CD4-positive, alpha-beta T cell treated with Interferon alpha-2 for 1 hour (primary cell): Measurements from ENCODE around the gene CMSS1.

ENCODE experiments used
- DNase-seq, 2 donors: peaks; one replicate each; pipeline ENCODE4 v3.0.0-alpha.2; 2020 to 2022

CMSS1 gene

DNA sequence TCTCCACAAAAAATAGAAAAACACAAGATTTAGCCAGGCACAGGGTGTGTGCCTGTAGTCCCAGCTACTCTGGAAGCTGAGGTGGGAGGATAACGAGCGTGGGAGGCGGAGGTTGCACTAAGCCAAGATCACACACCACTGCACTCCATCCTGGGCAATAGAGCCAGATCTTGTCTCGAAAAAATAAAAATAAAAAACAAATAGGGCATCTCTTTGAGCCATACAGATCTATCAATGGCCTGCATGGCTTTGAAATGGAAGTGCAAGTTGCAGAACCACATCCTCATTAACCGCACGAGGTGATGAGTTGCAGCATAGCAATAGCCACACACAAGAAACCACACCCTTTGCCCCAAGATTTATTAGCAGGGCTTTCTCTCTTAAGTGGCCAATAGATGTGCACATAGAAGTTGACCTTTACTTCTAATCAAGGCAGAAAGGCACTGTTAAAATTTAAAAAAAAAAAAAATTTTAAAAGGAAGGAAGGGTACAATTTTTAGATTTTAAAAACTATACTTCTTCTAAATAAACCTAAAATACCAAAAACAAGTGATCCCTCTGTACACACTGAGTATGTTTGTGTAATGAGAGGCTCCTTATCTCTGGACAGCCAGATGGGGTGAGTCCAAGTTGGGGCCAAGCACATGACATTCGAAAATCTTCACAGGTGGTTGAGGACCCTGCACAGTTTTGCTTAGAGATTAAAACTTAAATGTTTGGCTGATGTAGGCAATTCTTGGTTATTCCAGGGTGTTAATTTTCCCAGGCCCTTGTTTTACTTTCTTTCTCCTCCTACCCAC lies 243.2 kb downstream of the CMSS1 start:
- peak; percentile 3 to 21 for DNase-seq

- no peak for DNase-seq
Measured at GRCh38 chr3:100062665-100063064, 245.0 kb downstream of the CMSS1 start.

DNA sequence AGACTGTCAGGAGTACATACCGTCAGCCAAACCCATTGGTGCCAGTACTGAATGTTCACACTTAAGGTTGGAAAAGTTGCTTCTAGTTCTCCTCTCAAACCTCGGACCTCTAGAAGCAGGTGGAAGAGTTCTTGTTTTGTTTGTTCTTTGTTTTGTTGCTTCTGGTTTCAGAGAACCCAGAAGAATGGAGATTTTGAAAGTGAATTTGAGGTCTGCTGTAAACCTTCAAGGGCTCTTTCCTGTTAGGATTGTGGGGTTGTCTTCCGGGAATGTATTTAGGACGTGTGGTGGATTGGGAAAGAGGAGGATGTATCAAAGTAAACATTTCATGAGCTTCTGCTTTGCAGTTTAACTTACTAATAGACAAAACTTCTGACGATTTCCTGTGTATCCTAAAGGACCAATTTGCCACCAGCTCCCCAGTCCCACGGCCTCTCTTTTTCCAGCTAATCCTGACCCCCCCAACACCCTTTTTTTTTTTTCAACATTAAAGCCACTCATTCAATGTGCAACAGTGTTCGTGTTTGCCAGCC lies 246.3 kb downstream of the CMSS1 start:
- DNase-seq: no peak

DNA sequence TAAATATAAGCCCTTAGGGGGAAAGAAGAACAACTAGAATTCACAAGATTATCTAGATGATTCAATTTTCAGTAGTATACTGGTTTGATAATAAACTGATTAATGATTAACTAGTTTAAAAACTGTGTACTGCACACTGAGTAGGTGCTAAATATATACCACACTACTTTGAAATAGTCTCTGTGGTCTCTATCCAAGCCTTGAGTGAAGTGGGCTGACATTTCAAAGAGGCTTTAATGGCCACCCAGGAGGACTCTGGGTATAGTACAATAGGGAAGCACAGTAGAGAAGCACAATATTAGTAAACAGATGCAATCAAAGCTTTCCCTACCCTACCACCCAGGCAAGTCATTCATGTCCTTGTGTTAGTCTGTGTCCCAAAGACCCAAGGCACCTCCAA lies 249.9 kb downstream of the CMSS1 start:
- DNase-seq: no peak

GRCh38 chr3:100068826-100069225 lies 251.2 kb downstream of the CMSS1 start:
- peak; percentile 74 to 76 for DNase-seq

GRCh38 chr3:100069472-100069871 lies 251.8 kb downstream of the CMSS1 start:
- DNase-seq: no peak

- DNase-seq: peak; percentile 5 to 15
Measured at GRCh38 chr3:100072326-100073048, 254.8 kb downstream of the CMSS1 start.

DNA sequence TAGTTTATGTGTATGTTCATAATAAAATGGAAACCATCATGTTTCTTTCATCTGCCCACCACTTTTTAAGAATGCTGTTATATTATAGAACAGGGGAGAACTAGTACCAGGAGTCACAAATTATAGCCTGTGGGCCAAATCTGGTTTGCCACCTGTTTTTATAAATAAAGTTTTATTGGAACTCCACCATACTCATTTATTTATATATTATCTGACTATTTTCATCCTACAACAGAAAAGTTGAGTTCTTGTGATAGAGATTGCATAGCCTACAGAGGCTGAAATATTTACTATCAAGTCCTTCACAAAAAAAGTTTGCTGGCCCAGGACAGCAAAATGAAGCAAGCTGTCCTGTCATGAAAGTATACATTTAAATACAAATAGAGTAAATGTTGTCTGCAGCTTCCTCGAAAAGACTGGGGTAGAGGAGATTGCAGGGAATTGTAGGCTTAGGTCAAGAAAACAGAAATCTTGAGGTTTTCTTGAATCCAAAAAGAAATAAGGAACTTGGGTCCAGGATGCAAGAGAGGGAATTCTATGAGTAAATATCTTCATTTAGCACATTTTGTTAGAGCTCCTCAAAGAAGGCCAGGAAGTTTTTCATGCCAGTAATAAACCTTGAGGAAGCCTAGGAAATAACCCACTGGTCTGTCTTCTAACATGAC lies 255.5 kb downstream of the CMSS1 start:
- no peak for DNase-seq

DNA sequence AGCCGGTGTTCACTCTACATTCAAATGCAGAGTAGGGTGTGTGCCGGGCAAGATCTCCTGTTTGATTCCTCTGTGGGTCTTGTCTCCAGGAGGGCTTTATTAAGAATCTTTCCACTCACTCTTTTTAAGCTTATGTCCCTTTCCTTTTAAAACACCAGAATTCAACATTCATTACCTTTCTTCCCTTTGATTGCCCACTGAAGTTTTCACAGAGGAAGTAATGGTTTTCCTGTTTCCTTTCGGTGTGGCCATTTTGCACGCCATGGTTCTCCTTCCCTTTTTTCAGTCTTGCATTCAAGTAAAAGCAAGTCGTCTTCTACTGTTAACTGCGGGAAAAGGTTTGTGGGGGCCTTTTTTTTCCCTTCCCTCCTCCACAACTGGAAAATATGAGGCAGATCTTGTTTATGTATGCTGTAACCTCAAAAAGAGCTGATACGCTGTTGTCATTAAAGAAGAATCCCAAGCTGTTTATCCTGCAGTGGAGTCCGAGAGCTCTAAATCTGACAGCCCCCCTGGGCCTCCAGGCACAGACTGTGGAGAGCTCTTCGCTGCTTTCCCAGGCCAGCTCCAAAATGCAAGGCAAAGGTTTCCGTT lies 256.1 kb downstream of the CMSS1 start:
- DNase-seq: peak in 1 of 2 donors; percentile 21

DNA sequence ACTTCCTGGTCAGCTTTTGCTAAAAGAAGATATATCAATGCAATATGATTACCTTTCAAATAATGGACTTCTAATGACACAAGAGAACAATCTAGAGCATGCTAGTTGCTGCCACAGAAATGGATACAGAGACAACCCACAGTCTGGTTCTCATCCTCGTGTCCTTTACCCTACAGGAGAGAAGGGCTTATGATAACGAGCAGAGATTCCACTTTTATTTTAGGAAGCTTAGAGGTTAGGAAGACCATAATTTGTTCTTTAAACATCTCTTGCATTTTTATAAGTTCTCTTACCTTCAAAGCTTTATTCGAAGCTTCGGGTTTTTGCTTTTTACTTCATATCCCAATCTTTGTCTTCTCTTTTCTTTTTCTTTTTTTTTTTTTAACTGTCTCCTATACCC lies 257.5 kb downstream of the CMSS1 start:
- DNase-seq: no peak

DNA sequence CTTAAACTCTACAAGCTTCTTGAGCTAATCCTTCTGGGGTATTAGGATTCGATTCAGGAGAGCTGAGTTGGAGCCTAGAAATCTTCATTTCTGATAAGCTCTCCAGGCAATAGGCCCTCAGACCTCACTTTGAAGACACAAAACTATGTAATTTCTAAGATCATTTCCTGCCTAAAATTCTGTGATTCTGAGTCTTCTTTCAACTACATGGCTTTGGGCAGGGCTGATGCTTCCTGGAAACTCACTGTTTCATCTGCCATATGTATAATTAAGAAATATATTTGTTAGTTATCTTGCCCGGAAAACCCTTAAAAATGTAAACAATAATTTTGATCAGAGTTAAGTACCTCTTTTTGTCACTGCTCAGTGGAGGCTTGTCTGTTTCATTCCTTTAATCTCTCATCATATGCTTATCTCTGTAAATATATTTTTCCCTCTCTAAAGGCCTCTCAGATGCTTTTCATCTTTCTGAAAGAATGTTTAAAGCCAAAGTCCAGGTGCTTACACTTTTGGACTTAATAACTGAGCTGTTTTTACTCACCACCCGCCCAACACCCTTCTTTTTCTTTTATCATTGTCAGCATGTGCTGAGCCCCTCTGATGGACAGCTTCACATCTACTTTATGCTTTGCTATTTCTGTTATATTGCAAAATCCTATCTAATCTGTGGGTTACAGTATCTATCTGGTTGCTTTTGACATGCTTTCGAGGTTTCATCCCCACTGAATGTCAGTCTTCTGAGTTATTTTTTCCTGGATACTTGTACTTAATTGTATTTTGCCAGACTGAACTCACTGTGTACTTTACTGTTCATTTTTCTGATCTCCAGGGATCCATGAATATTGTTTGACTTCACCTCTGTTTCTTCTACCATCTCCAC lies 258.4 kb downstream of the CMSS1 start:
- no peak for DNase-seq

DNA sequence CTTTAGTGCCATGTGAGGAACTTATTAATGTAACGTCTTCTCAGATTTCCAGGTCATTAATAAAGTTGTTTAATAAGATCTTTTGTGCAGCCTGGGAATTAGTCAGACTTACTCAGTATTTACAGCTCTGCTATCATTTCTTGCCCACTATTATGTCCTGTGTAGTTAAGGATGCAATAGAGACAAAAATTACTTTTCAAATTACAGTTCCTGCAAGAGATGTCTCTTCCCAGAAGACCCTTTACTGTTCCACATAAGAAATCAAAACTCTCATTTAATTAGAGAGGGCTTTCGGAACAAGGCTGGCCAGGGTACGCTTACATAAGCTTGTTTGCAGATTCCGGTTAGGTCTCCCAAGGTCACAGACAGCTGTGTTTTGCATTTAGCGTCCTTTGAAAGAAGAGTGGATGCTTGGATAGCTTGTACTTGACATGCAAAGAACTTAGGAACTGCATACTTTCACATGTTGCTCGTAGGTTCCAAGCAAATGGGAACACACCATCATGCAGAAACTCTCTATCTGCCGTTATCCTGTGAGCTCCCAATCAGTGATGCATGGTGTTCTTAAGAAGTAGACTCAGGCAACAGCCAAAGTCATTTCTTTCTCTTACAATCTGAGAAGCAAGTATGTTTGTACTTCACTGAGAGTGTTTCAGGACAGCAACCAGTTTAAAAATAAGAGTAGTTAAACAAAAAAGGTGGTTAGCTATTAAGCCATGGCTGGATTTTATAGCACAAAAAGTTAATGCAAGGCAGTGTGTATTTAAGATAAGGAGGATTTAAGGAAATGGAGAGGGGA lies 259.3 kb downstream of the CMSS1 start:
- DNase-seq: no peak

DNA sequence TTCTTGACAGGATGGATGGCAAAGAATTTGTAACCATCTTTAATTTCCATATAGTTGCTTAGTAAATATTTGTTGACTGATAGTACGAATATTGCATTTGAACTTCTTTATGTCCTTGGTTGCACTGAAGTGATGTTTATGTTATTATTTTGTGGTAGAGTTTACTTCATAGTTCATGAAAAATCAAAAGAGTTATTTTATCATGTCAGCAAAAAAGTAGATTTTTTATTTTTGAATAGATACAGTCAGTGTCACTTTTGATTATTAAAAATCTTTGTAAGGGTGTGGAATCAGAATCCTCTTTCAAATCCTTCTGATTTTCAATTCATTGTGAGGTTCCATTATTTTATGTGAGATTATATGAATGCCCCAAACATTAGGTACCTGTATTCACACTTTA lies 261.7 kb downstream of the CMSS1 start:
- no peak for DNase-seq

DNA sequence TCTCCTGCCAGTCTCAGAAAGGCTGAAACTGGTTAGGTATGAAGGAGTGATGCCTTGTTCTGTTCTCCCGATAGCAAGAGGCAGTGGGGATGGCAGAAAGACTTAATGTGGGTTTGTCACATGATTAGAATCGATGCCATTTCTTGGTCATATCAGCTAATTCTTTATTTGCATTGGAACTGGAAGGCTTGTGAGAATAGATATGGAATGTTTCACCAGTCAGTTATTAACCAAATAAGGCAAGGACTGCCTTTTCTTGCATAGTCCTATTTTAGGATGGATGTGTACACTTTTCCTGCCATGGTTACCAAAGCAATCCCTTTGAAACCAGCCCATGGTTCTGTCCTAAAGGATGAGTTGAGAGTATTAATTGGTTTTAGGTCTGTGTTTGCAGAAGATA lies 262.9 kb downstream of the CMSS1 start:
- no peak for DNase-seq

DNA sequence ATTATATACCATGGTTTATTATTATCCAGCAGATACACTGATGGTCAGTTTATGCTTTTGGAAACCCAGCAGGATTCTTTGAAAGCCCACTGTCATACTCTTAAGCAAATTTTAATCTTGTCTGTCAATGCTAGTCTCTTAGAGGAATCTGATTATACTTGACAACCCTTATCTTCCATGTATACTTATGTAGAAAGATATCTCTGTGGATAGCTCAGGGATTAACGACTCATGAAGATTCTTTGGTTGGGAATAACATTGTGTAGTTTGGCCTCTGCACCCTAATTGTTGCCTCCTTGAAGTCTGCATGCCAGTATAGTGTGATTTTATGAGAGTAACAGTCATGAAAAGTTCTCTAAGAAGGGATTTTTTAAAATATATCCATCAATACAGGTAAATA lies 263.6 kb downstream of the CMSS1 start:
- no peak for DNase-seq

GRCh38 chr3:100081986-100082692 lies 264.5 kb downstream of the CMSS1 start:
- DNase-seq: no peak

- DNase-seq: no peak
Measured at GRCh38 chr3:100082714-100083113, 265.1 kb downstream of the CMSS1 start.

DNA sequence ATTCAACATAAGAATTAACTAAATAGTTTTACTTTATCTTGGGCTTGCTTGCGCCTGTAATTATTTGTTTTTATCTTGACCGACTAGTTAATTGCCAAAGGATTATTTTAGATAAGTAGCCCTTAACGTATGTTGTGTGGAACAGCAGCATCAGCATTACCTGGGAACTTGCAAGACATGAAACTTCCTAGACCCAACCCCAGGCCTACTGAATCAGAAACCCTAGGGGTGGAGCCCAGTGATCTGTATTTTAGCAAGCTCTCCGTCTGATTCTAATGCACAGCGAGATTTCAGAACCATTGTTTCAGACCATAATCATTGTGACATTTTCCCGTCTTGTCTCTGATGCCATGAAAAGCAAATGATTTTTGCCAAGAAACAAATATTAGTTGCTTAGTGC lies 265.5 kb downstream of the CMSS1 start:
- no peak for DNase-seq

GRCh38 chr3:100084100-100084806 lies 266.6 kb downstream of the CMSS1 start:
- no peak for DNase-seq

DNA sequence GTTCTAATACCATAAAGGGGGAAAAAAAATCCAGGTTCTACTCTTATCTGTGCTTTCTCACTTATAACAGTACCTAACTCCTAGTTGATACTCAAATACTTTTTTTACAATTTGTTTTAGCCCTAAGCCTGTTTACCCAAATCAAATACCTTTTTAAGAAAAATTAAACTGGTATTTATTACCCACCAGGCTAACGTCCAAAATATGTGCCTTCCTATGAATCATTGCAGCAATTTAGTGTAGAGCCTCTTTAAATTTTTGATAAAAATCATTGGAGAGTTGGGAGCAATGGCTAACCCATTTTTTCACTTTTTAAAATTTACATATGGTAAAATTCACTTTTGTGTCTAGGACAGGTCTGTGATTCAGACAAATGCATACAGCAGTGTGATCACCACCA lies 268.7 kb downstream of the CMSS1 start:
- no peak for DNase-seq
